OCI-LY7 (cell line): Measurements from ENCODE around the gene DPP8. TPM values are rescaled to one million over a fixed set of nuclear protein-coding genes. Genes with fewer than 3 reads are reported as not detected.

Experiments
- BruUV-seq: library from RNA; stranded (reverse); fragments of 400-500 nt; replicated peaks from 2 replicates; lab custom pipeline; 2021; lab: Mats Ljungman, UMichigan
- CTCF ChIA-PET: fragments of 300-600 bp; sonication (Branson Sonifier 250); formaldehyde crosslinking; loops from one replicate; lab custom pipeline; 2022; ENCODE audit warnings: antibody characterized with exemption; ENCODE audit not compliant: unreplicated experiment; lab: Charles Lee
- POLR2A ChIA-PET: fragments of 300-600 bp; sonication (Branson Sonifier 250); formaldehyde crosslinking; loops from one replicate; lab custom pipeline; 2022; ENCODE audit warnings: antibody characterized with exemption; lab: Charles Lee
- DNase-seq: peaks from one replicate; pipeline ENCODE4 v3.0.0-alpha.2; 2015; ENCODE audit warnings: low spot score
- H2AFZ ChIP-seq: fragments of 200-600 bp; sonication (generic), shearing (Covaris generic); 2 replicates; pipeline ENCODE4 v1.6.1; 2014; ENCODE audit warnings: mild to moderate bottlenecking, antibody characterized with exemption, low read length, moderate library complexity
- H3K27ac ChIP-seq: fragments of 200-600 bp; sonication (generic); 2 replicates; pipeline ENCODE4 v1.5.1; 2014; ENCODE audit warnings: mixed run types, low read depth, mild to moderate bottlenecking, moderate library complexity, low read length, inconsistent platforms; ENCODE audit not compliant: poor library complexity, severe bottlenecking
- H3K36me3 ChIP-seq: fragments of 200-600 bp; sonication (generic); 2 replicates; pipeline ENCODE4 v1.6.1; 2014; ENCODE audit warnings: mild to moderate bottlenecking, antibody characterized with exemption, low read length, moderate library complexity, mixed read lengths; ENCODE audit not compliant: insufficient read depth
- H3K4me1 ChIP-seq: fragments of 200-600 bp; sonication (generic); 2 replicates; pipeline ENCODE4 v1.5.1; 2014; ENCODE audit warnings: mild to moderate bottlenecking, low read length; ENCODE audit not compliant: insufficient read depth, poor library complexity, severe bottlenecking
- H3K4me2 ChIP-seq: fragments of 200-600 bp; sonication (generic); 2 replicates; pipeline ENCODE4 v1.6.1; 2014; ENCODE audit warnings: mild to moderate bottlenecking, low read length
- H3K4me3 ChIP-seq: fragments of 200-600 bp; sonication (generic); 2 replicates; pipeline ENCODE4 v1.5.1; 2014; ENCODE audit warnings: mild to moderate bottlenecking, low read depth, low read length; ENCODE audit not compliant: poor library complexity, severe bottlenecking
- H3K79me2 ChIP-seq: fragments of 200-600 bp; sonication (generic); 2 replicates; pipeline ENCODE4 v1.6.1; 2016; ENCODE audit warnings: low read depth, mild to moderate bottlenecking, low read length, moderate library complexity, mixed read lengths; ENCODE audit not compliant: insufficient read depth
- H3K9me2 ChIP-seq: fragments of 200-600 bp; sonication (generic); 2 replicates; pipeline ENCODE4 v1.6.1; 2016; ENCODE audit warnings: mild to moderate bottlenecking, low read length, mixed read lengths; ENCODE audit not compliant: insufficient read depth
- H3K9me3 ChIP-seq: fragments of 200-600 bp; sonication (generic); 2 replicates; pipeline ENCODE4 v1.6.1; 2014; ENCODE audit warnings: mild to moderate bottlenecking, mixed run types, low read length, mixed read lengths
- H4K20me1 ChIP-seq: fragments of 200-600 bp; sonication (generic); 2 replicates; pipeline ENCODE4 v1.6.1; 2014; ENCODE audit warnings: mild to moderate bottlenecking, antibody characterized with exemption, low read length, moderate library complexity, mixed read lengths; ENCODE audit not compliant: insufficient read depth
- EZH2phosphoT487 ChIP-seq: fragments of 200-600 bp; sonication (generic); IDR thresholded peaks from 2 replicates; pipeline ENCODE4 v1.6.1; 2018; ENCODE audit warnings: low read depth, borderline replicate concordance, mild to moderate bottlenecking, mixed run types, antibody characterized with exemption, low read length, moderate library complexity, mixed read lengths
- intact Hi-C: fragments of 100-400 bp; cut with micrococcal nuclease; formaldehyde crosslinking; loops from one replicate; pipeline ENCODE4 v1.10.0; 2022; ENCODE audit not compliant: unreplicated experiment
- small RNA-seq: library from RNA; depleted of rRNA; stranded (forward); fragments of <200 nt; gene quantifications from one replicate; pipeline ENCODE3, GENCODE V24; 2014
- total RNA-seq, 2 experiments: library from RNA; depleted of rRNA in 1 of 2; stranded (reverse); fragments of >200 nt in 1 of 2; shearing (Covaris generic) in 1 of 2; gene quantifications; 2 replicates each; pipeline ENCODE4 v1.2.3, GENCODE V29; 2014 to 2022
- TF ChIP-seq, protein P1 (sequence below): fragments of 200-600 bp; sonication (generic); conservative IDR thresholded peaks from 2 replicates; pipeline ENCODE4 v1.5.1; 2014; ENCODE audit warnings: mild to moderate bottlenecking, antibody characterized with exemption, low read length, moderate library complexity, mixed read lengths

DPP8 gene
- total RNA-seq, 2 experiments from 2014 or later = 43.0 to 52.1 TPM

- Histone ChIP-seq H3K4me1 (no peaks in the 10 kb centered on the region), H3K79me2 (no peaks in the 10 kb centered on the region), H2AFZ (no peak overlapping the region), H3K27ac (no peak overlapping the region), H3K36me3 (no peaks in the 10 kb centered on the region), H4K20me1 (no peaks in the 10 kb centered on the region), H3K9me2 (no peaks in the 10 kb centered on the region), H3K4me3 (no peak overlapping the region), H3K9me3 (no peaks in the 10 kb centered on the region), H3K4me2 (no peak overlapping the region)
- intact Hi-C loops = no loop called here
- TF ChIP-seq, protein P1, sequence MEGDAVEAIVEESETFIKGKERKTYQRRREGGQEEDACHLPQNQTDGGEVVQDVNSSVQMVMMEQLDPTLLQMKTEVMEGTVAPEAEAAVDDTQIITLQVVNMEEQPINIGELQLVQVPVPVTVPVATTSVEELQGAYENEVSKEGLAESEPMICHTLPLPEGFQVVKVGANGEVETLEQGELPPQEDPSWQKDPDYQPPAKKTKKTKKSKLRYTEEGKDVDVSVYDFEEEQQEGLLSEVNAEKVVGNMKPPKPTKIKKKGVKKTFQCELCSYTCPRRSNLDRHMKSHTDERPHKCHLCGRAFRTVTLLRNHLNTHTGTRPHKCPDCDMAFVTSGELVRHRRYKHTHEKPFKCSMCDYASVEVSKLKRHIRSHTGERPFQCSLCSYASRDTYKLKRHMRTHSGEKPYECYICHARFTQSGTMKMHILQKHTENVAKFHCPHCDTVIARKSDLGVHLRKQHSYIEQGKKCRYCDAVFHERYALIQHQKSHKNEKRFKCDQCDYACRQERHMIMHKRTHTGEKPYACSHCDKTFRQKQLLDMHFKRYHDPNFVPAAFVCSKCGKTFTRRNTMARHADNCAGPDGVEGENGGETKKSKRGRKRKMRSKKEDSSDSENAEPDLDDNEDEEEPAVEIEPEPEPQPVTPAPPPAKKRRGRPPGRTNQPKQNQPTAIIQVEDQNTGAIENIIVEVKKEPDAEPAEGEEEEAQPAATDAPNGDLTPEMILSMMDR = no peak
- TF ChIP-seq EZH2phosphoT487 = no peak
- ChIA-PET POLR2A (no interaction called here), CTCF (no interaction called here)
- BruUV-seq = no TSS peak
- no peak for DNase-seq
These were observed 124.4 kb downstream of the DPP8 start for GRCh38 chr15:65393091-65393490.

Small RNA genes within 50 kb of the gene (small RNA-seq; reads per million reads assigned to genes)
- not detected for gene AC105129.1
- gene RF00019 = not detected
- not detected for gene RNU6-19P

Other genes starting within 250 kb of the DPP8 start
- 10.8 and 21.2 TPM in 2 replicates for gene PARP16, start 230.8 kb downstream of the DPP8 start, total RNA-seq (2014; rRNA removed; shearing (Covaris generic))
- gene PARP16, start 230.8 kb downstream of the DPP8 start, total RNA-seq (2022) = 24.9 and 26.0 TPM in 2 replicates
- gene RNU5A-1, start 221.6 kb downstream of the DPP8 start, total RNA-seq (2014; rRNA removed; shearing (Covaris generic)) = not detected in 2 replicates
- gene RNU5A-1, start 221.6 kb downstream of the DPP8 start, total RNA-seq (2022) = not detected in 2 replicates
- gene RNU5B-1, start 213.0 kb downstream of the DPP8 start, total RNA-seq (2014; rRNA removed; shearing (Covaris generic)) = not detected in 2 replicates
- not detected in 2 replicates for gene RNU5B-1, start 213.0 kb downstream of the DPP8 start, total RNA-seq (2022)
- not detected in 2 replicates for gene IGDCC3, start 139.7 kb downstream of the DPP8 start, total RNA-seq (2014; rRNA removed; shearing (Covaris generic))
- gene IGDCC3, start 139.7 kb downstream of the DPP8 start, total RNA-seq (2022) = not detected in 2 replicates
- not detected in 2 replicates for gene IGDCC4, start 94.7 kb downstream of the DPP8 start, total RNA-seq (2014; rRNA removed; shearing (Covaris generic))
- 0.19 and 0.20 TPM in 2 replicates for gene IGDCC4, start 94.7 kb downstream of the DPP8 start, total RNA-seq (2022)
- gene HACD3, start 12.8 kb upstream of the DPP8 start, total RNA-seq (2014; rRNA removed; shearing (Covaris generic)) = 29.2 and 34.7 TPM in 2 replicates
- gene HACD3, start 12.8 kb upstream of the DPP8 start, total RNA-seq (2022) = 50.5 and 55.3 TPM in 2 replicates
- 28.1 and 46.7 TPM in 2 replicates for gene INTS14, start 93.4 kb upstream of the DPP8 start, total RNA-seq (2014; rRNA removed; shearing (Covaris generic))
- gene INTS14, start 93.4 kb upstream of the DPP8 start, total RNA-seq (2022) = 45.8 and 46.0 TPM in 2 replicates
- gene SLC24A1, start 104.2 kb upstream of the DPP8 start, total RNA-seq (2014; rRNA removed; shearing (Covaris generic)) = 4.1 and 4.8 TPM in 2 replicates
- gene SLC24A1, start 104.2 kb upstream of the DPP8 start, total RNA-seq (2022) = 21.0 and 21.6 TPM in 2 replicates